ENCODE measurements around the gene NDUFV1.
A peak's percentile ranks its signal among the peaks of the same experiment; 100 is the strongest.

NDUFV1 gene

DNA sequence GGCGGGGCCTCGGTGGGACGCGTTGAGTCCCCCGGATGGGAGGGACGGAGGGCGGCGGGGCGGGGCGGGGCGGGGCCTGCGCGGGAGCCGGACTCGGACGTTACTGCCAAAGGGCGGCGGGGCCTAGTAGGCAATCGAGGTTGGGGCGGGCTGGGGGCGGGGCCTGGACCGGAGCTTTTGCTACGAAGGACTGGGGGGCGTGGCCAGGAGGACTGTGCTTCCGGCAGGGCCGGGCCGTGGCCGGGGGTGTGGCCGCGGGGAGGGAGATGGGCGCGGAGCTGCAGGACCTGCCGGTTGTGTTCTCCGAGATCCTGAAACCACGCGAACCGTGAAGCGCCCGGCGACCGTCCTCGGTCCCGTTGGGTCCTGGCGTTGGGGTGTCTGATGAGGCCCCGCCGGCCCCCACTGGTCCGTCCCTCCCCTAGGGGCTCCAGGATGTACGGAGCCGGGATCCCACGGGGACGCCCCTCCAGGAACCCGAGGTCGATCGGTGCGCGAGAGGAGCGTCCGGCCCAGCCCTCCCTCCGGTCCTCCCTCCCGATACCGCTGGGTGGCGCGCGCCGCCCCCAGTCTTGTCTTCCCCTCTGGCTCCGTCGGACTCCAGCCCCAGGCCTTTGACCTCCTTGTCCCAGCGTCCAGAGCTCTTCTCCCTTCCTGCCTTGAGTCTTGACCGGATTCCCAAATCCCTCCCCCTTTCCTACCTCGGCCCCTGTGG, 23.6 kb downstream of the NDUFV1 start:
- peak overlapping the region; percentile 98 for H3K4me2 ChIP-seq (ENCODE audit: insufficient read depth, low read length)
- ATAC-seq (ENCODE audit: insufficient read depth, low read depth) (peak; percentile 66), DNase-seq (peak; percentile 98)
- H3K9me3 ChIP-seq (ENCODE audit: insufficient read depth, low read length, severe bottlenecking): no peaks in the 10 kb centered on the region
- peaks cover 25% of the 10 kb centered on the region for H3K79me2 ChIP-seq (ENCODE audit: insufficient read depth, low read length)
- no peaks in the 10 kb centered on the region for H3K27me3 ChIP-seq (ENCODE audit: insufficient read depth, low read length, poor library complexity)
- peaks cover 61% of the 10 kb centered on the region for H3K4me1 ChIP-seq (ENCODE audit: insufficient read depth, low read length)
- peak overlapping the region; percentile 90 for H3K9ac ChIP-seq (ENCODE audit: low read depth, low read length)
- H3K27ac ChIP-seq (ENCODE audit: low read length): peak overlapping the region; percentile 97
- TF ChIP-seq CTCF (IDR thresholded peaks at IDR 0.05; ENCODE audit: borderline replicate concordance, extremely low read depth, low read length, poor library complexity, severe bottlenecking) (peak; percentile 88), EZH2 (IDR thresholded peaks at IDR 0.05; ENCODE audit: borderline replicate concordance, low read depth, low read length, severe bottlenecking) (no peak)
- H3K4me3 ChIP-seq (ENCODE audit: low read depth in 1 of 2, low read length in 2 of 2): peak overlapping the region; percentile 45 to 84
- no peaks in the 10 kb centered on the region for H4K20me1 ChIP-seq (ENCODE audit: insufficient read depth, low read length)
- peak overlapping the region; percentile 92 for H2AFZ ChIP-seq (ENCODE audit: low read depth, low read length)
- peaks cover 25% of the 10 kb centered on the region for H3K36me3 ChIP-seq (ENCODE audit: insufficient read depth, low read length)

GRCh38 chr11:67630943-67631331, 24.2 kb downstream of the NDUFV1 start:
- H3K36me3 ChIP-seq (ENCODE audit: insufficient read depth, low read length): peaks cover 25% of the 10 kb centered on the region
- H3K4me3 ChIP-seq (ENCODE audit: low read depth in 1 of 2, low read length in 2 of 2): peak overlapping the region; percentile 45 to 84
- H4K20me1 ChIP-seq (ENCODE audit: insufficient read depth, low read length): no peaks in the 10 kb centered on the region
- no peak for ATAC-seq (ENCODE audit: insufficient read depth, low read depth)
- H3K27ac ChIP-seq (ENCODE audit: low read length): peak overlapping the region; percentile 97
- H3K27me3 ChIP-seq (ENCODE audit: insufficient read depth, low read length, poor library complexity): no peaks in the 10 kb centered on the region
- TF ChIP-seq EZH2 (IDR thresholded peaks at IDR 0.05; ENCODE audit: borderline replicate concordance, low read depth, low read length, severe bottlenecking): no peak
- TF ChIP-seq CTCF (IDR thresholded peaks at IDR 0.05; ENCODE audit: borderline replicate concordance, extremely low read depth, low read length, poor library complexity, severe bottlenecking): no peak
- no peak for DNase-seq
- H3K4me1 ChIP-seq (ENCODE audit: insufficient read depth, low read length): peaks cover 57% of the 10 kb centered on the region
- H3K9ac ChIP-seq (ENCODE audit: low read depth, low read length): peak overlapping the region; percentile 90
- no peaks in the 10 kb centered on the region for H3K9me3 ChIP-seq (ENCODE audit: insufficient read depth, low read length, severe bottlenecking)
- peak overlapping the region; percentile 98 for H3K4me2 ChIP-seq (ENCODE audit: insufficient read depth, low read length)
- peak overlapping the region; percentile 92 for H2AFZ ChIP-seq (ENCODE audit: low read depth, low read length)
- H3K79me2 ChIP-seq (ENCODE audit: insufficient read depth, low read length): peaks cover 25% of the 10 kb centered on the region

GRCh38 chr11:67631411-67631810, 24.7 kb downstream of the NDUFV1 start:
- peaks cover 21% of the 10 kb centered on the region for H3K36me3 ChIP-seq (ENCODE audit: insufficient read depth, low read length)
- peak overlapping the region; percentile 97 for H3K27ac ChIP-seq (ENCODE audit: low read length)
- H4K20me1 ChIP-seq (ENCODE audit: insufficient read depth, low read length): no peaks in the 10 kb centered on the region
- peaks cover 53% of the 10 kb centered on the region for H3K4me1 ChIP-seq (ENCODE audit: insufficient read depth, low read length)
- peak overlapping the region in 1 of 2 experiments; percentile 84; a peak in 2 of 4 replicates for H3K4me3 ChIP-seq (ENCODE audit: low read depth in 1 of 2, low read length in 2 of 2)
- DNase-seq: no peak
- peaks cover 25% of the 10 kb centered on the region for H3K79me2 ChIP-seq (ENCODE audit: insufficient read depth, low read length)
- H3K9ac ChIP-seq (ENCODE audit: low read depth, low read length): peak overlapping the region; percentile 90
- H3K9me3 ChIP-seq (ENCODE audit: insufficient read depth, low read length, severe bottlenecking): no peaks in the 10 kb centered on the region
- no peak for TF ChIP-seq CTCF (IDR thresholded peaks at IDR 0.05; ENCODE audit: borderline replicate concordance, extremely low read depth, low read length, poor library complexity, severe bottlenecking)
- TF ChIP-seq EZH2 (IDR thresholded peaks at IDR 0.05; ENCODE audit: borderline replicate concordance, low read depth, low read length, severe bottlenecking): no peak
- peak overlapping the region; percentile 98 for H3K4me2 ChIP-seq (ENCODE audit: insufficient read depth, low read length)
- H3K27me3 ChIP-seq (ENCODE audit: insufficient read depth, low read length, poor library complexity): no peaks in the 10 kb centered on the region
- no peak for ATAC-seq (ENCODE audit: insufficient read depth, low read depth)
- no peak overlapping the region for H2AFZ ChIP-seq (ENCODE audit: low read depth, low read length)

All from DND-41 (cell line).